BE2C (cell line): ENCODE data around the gene ETFB.

Experiments used
- DNase-seq: peaks from one replicate; pipeline ENCODE4 v3.0.0-alpha.2; 2020
- H3K27me3 ChIP-seq: fragments of 250-450 bp; sonication (Bioruptor Pico); 2 replicates; pipeline ENCODE4 v1.5.1; 2020; ENCODE audit warnings: mild to moderate bottlenecking
- H3K36me3 ChIP-seq: fragments of 250-450 bp; sonication (Bioruptor Pico); 2 replicates; pipeline ENCODE4 v1.5.1; 2020; ENCODE audit warnings: mild to moderate bottlenecking
- H3K4me1 ChIP-seq: fragments of 250-450 bp; sonication (Bioruptor Pico); 2 replicates; pipeline ENCODE4 v1.5.1; 2020
- H3K4me3 ChIP-seq: 2 replicates; pipeline ENCODE4 v1.5.1; 2011; ENCODE audit warnings: low read depth, low read length
- H3K9me3 ChIP-seq: fragments of 250-450 bp; sonication (Bioruptor Pico); 2 replicates; pipeline ENCODE4 v1.5.1; 2020
- TF ChIP-seq, protein P1 (sequence below): IDR thresholded peaks from 2 replicates; pipeline ENCODE4 v1.5.1; 2012; ENCODE audit warnings: mild to moderate bottlenecking, low read depth, low read length

The ETFB gene

DNA sequence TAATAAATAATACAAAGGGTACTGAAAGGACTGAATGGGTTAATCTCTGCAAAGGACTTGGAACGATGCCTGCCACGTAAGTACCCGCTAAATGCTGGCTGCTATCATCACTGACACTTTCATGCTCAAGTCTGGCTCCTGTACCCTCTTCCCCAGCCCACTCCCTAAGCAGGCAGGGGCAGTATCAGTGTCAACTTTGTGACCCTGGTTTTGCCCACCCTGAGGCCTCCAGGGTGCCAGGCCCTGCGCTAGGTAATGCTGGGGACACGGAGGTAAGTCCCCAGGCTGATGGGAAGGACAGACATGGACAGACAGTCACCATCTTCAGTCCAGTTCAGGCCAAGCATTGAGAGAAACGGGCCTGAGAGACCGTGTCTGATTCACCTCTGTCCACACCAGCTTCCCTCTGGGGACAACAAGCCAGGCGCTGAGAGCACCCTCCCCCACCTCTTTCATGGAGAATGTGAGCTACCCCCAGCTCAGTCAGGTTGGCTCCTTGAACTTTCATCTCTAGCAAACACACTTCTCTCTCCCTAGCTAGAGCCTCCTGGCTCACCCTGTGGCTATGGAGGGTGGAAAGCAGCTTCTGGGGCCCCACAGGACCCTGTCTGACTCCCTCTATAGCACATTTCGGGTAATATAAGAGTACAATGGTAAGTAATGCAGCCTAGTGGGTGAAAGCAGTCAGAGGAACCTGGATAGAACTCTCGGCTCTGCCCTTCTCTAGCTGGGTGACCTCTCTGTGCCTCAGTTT, 800 bp downstream of the ETFB start:
- peak overlapping the region; percentile 81 for H3K4me3 ChIP-seq
- H3K9me3 ChIP-seq: no peaks in the 10 kb centered on the region
- H3K36me3 ChIP-seq: no peaks in the 10 kb centered on the region
- TF ChIP-seq, protein P1, sequence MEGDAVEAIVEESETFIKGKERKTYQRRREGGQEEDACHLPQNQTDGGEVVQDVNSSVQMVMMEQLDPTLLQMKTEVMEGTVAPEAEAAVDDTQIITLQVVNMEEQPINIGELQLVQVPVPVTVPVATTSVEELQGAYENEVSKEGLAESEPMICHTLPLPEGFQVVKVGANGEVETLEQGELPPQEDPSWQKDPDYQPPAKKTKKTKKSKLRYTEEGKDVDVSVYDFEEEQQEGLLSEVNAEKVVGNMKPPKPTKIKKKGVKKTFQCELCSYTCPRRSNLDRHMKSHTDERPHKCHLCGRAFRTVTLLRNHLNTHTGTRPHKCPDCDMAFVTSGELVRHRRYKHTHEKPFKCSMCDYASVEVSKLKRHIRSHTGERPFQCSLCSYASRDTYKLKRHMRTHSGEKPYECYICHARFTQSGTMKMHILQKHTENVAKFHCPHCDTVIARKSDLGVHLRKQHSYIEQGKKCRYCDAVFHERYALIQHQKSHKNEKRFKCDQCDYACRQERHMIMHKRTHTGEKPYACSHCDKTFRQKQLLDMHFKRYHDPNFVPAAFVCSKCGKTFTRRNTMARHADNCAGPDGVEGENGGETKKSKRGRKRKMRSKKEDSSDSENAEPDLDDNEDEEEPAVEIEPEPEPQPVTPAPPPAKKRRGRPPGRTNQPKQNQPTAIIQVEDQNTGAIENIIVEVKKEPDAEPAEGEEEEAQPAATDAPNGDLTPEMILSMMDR: 0 out of 2 replicates have a peak, but pooled peaks have one; percentile 11
- peaks cover 2% of the 10 kb centered on the region; the same call in 1 of the 2 replicates for H3K4me1 ChIP-seq
- no peaks in the 10 kb centered on the region for H3K27me3 ChIP-seq
- peak; percentile 38 for DNase-seq

DNA sequence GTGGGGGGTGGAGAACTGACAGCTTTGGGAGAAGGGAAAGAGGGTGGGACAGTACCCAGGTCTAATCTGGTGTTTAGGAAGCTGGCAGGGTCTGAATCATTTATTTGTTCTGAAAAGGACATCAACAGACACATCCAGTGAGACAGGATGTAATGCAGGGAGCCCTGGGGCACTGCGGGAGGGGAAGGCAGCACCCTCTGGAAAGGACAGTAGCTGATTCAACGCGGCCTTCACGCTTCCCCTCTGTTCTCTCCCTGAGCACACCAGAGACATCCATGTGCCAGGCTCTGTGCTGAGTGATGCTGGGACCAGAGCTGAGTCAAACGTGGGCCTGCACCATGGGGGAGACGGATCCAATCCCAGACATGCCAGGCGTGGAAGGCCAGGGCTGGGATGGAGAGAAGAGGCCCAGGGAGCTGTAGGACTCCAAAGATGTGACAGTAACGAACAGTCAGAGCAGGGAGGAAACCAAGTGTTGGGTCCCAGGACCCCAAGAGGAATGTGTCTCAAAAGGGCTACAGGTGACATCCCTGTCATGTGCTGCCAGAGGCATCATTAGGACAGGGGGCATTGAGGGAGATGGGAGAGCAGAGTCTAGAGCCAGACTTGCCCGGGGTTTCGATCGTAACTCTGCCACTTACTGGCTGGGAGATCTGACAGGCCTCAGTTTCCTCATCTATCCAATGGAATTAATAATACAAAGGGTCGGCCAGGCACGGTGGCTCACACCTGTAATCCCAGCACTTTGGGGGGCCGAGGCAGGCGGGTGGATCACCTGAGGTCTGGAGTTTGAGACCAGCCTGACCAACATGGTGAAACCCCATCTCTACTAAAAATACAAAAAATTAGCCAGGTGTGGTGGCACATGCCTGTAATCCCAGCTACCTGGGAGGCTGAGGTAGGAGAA, 1.7 kb downstream of the ETFB start:
- Histone ChIP-seq H3K36me3 (no peaks in the 10 kb centered on the region), H3K9me3 (no peaks in the 10 kb centered on the region), H3K4me1 (peaks cover 2% of the 10 kb centered on the region; the same call in 1 of the 2 replicates), H3K27me3 (no peaks in the 10 kb centered on the region), H3K4me3 (no peak overlapping the region)
- TF ChIP-seq, protein P1: no peak
- DNase-seq: no peak

DNA sequence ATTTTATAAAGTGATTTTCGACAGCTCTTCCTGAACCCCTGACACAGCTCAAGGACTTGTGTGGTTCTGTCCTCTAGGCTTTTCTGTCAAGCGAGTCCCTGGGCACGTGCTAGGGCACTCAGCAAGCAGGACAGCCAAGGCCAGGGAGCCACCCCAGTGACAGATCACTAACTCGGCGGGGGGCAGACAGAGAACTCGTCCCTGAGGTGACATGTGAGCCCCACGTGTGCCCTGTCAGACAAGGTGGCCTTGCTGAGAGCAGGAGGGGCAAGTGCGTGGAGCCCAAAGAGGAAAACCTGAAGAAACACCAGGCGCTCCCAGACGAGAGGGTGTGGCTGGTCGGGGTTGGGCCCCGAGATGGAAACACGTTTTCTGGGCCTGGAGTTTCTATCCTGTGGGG, 4.9 kb downstream of the ETFB start:
- TF ChIP-seq, protein P1: no peak
- no peaks in the 10 kb centered on the region for H3K4me1 ChIP-seq
- DNase-seq: no peak

GRCh38 chr19:51359294-51359693, 6.9 kb downstream of the ETFB start:
- DNase-seq: no peak
- no peaks in the 10 kb centered on the region for H3K36me3 ChIP-seq
- no peaks in the 10 kb centered on the region for H3K9me3 ChIP-seq
- no peaks in the 10 kb centered on the region for H3K27me3 ChIP-seq
- H3K4me3 ChIP-seq: no peak overlapping the region
- TF ChIP-seq, protein P1: no peak
- no peaks in the 10 kb centered on the region for H3K4me1 ChIP-seq

More for the DNA sequence above, 4.9 kb downstream of the ETFB start:
- Histone ChIP-seq H3K27me3 (no peaks in the 10 kb centered on the region), H3K36me3 (no peaks in the 10 kb centered on the region), H3K9me3 (no peaks in the 10 kb centered on the region), H3K4me3 (no peak overlapping the region)

GRCh38 chr19:51357952-51358351, 8.2 kb downstream of the ETFB start:
- H3K9me3 ChIP-seq: no peaks in the 10 kb centered on the region
- TF ChIP-seq, protein P1: no peak
- no peaks in the 10 kb centered on the region for H3K4me1 ChIP-seq

More at GRCh38 chr19:51357952-51358351, 8.2 kb downstream of the ETFB start:
- no peaks in the 10 kb centered on the region for H3K27me3 ChIP-seq
- H3K36me3 ChIP-seq: no peaks in the 10 kb centered on the region; the same call in 1 of the 2 replicates
- no peak for DNase-seq
- H3K4me3 ChIP-seq: no peak overlapping the region
